Testis (tissue), 3 donors: ENCODE results near the gene TOMM40L. TPM values are rescaled to one million over a fixed set of nuclear protein-coding genes. Genes with fewer than 3 reads are reported as not detected.

Experiments used
- DNase-seq: peaks from one replicate; pipeline ENCODE4 v3.0.0-alpha.2; 2019
- H3K27ac ChIP-seq, 2 donors: fragments of 200-600 bp; sonication (generic); one replicate each; pipeline ENCODE4 v1.5.1; 2019
- H3K27me3 ChIP-seq: fragments of 200-600 bp; sonication (generic); one replicate; pipeline ENCODE4 v1.5.1; 2019
- H3K36me3 ChIP-seq: fragments of 200-600 bp; sonication (generic); one replicate; pipeline ENCODE4 v1.5.1; 2017; ENCODE audit warnings: low read depth; ENCODE audit errors: missing control alignments
- H3K4me1 ChIP-seq: fragments of 200-600 bp; sonication (generic); one replicate; pipeline ENCODE4 v1.5.1; 2019
- H3K4me3 ChIP-seq, 2 donors: fragments of 200-600 bp; sonication (generic); one replicate each; pipeline ENCODE4 v1.5.1; 2017 to 2019
- H3K9me3 ChIP-seq: fragments of 200-600 bp; sonication (generic); one replicate; pipeline ENCODE4 v1.5.1; 2017
- POLR2A ChIP-seq: fragments of 450-650 bp; IDR thresholded peaks from one replicate; pipeline ENCODE4 v1.6.1; 2017; ENCODE audit warnings: antibody characterized with exemption, mild to moderate bottlenecking, moderate library complexity
- WGBS, 2 donors: methylation state at CpG; one replicate each; pipeline ENCODE4 v1.1.5; 2018; 5-methylcytosine and 5-hydroxymethylcytosine counted together
- intact Hi-C: fragments of 100-400 bp; cut with DNase I; formaldehyde crosslinking; loops from one replicate; pipeline ENCODE4 v1.15.1; 2023; ENCODE audit warnings: low total_unique reads
- polyA plus RNA-seq: library from polyadenylated mRNA; stranded (reverse); fragments of 350-450 nt; fragmentation: Illumina TruSeq; extraction: RNeasy Lipid Tissue Mini Kit (QIAGEN cat#74804); gene quantifications from one replicate; pipeline ENCODE4 v1.2.3, GENCODE V29; 2014; ENCODE audit warnings: low read depth, low replicate concordance; ENCODE audit not compliant: insufficient read depth
- total RNA-seq, 2 donors: library from RNA; depleted of rRNA; stranded (reverse); fragments of >200 nt; gene quantifications; one replicate each; pipeline ENCODE4 v1.2.3, GENCODE V29; 2016
- TF ChIP-seq, protein P1 (sequence below), 3 experiments: fragments of 450-650 bp in 2 of 3; fragments of 200-600 bp in 1 of 3; sonication (generic) in 1 of 3; IDR thresholded peaks; one replicate each; pipeline ENCODE4 v1.5.1; 2016 to 2019; ENCODE audit warnings: antibody characterized with exemption in 3 of 3, mild to moderate bottlenecking in 2 of 3, moderate library complexity in 1 of 3

TOMM40L gene
- total and polyA plus RNA-seq, 3 donors from 2014 or later, result 4.7 to 7.5 (median 6.0) TPM

DNA sequence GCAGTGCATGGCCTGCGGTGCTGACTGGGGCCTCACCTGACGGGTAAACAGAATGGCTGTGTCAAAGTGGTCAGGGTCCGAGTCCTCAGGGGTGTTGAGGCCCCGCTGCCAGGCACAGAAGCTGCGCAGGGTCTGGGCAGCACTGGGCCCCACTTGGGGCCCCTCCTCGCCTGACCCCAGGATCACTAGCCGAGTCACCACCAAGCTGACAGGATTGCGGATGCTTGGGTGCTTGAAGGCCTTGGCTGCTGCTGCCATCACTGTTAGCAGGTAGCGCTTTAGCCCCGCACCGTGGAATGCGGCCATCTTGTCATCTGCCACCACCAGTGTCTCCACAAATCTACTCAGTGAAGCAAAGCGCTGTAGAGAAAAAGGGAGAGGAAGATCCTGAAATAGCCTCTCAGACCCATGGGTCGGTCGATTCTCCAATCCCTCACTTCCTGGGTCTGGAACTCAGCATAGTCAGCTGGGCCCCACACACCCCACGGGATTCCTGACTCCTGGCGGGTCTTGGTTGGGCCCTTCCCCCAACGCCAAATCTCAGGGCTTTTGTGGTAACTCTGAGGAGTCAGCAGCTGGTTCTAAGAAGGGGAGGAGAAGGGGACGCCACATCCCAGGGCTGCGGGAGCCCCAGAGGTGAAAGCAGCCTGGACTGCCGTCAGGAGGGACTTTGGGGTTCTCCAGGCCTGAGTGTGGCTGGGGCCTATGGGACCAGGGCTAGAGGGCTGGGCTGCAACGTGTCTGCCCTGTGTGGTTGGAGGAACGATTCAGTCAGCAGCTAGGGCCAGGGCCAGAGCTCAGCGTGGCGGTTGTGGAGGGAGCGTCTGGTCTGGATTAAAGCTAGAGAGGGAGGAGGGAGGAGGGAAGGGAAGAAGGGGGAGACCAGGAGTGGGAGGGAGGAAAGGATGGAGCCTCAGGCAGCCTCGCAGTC is 29.1 kb upstream of the TOMM40L start:
- peak; percentile 43 for DNase-seq
- no peaks in the 10 kb centered on the region for H3K9me3 ChIP-seq
- H3K27ac ChIP-seq, result peak overlapping the region; percentile 67 to 100
- H3K4me3 ChIP-seq, result no peak overlapping the region
- no peak for TF ChIP-seq POLR2A
- TF ChIP-seq, protein P1, sequence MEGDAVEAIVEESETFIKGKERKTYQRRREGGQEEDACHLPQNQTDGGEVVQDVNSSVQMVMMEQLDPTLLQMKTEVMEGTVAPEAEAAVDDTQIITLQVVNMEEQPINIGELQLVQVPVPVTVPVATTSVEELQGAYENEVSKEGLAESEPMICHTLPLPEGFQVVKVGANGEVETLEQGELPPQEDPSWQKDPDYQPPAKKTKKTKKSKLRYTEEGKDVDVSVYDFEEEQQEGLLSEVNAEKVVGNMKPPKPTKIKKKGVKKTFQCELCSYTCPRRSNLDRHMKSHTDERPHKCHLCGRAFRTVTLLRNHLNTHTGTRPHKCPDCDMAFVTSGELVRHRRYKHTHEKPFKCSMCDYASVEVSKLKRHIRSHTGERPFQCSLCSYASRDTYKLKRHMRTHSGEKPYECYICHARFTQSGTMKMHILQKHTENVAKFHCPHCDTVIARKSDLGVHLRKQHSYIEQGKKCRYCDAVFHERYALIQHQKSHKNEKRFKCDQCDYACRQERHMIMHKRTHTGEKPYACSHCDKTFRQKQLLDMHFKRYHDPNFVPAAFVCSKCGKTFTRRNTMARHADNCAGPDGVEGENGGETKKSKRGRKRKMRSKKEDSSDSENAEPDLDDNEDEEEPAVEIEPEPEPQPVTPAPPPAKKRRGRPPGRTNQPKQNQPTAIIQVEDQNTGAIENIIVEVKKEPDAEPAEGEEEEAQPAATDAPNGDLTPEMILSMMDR (IDR thresholded peaks at IDR 0.05), result no peak
- H3K36me3 ChIP-seq, result no peaks in the 10 kb centered on the region
- H3K4me1 ChIP-seq, result peaks cover 56% of the 10 kb centered on the region
- H3K27me3 ChIP-seq, result no peaks in the 10 kb centered on the region
- intact Hi-C loops, result no loop called here
- WGBS, 2 donors, result 63 to 68% methylated on average over 21 to 27 of the region's 27 CpGs

DNA sequence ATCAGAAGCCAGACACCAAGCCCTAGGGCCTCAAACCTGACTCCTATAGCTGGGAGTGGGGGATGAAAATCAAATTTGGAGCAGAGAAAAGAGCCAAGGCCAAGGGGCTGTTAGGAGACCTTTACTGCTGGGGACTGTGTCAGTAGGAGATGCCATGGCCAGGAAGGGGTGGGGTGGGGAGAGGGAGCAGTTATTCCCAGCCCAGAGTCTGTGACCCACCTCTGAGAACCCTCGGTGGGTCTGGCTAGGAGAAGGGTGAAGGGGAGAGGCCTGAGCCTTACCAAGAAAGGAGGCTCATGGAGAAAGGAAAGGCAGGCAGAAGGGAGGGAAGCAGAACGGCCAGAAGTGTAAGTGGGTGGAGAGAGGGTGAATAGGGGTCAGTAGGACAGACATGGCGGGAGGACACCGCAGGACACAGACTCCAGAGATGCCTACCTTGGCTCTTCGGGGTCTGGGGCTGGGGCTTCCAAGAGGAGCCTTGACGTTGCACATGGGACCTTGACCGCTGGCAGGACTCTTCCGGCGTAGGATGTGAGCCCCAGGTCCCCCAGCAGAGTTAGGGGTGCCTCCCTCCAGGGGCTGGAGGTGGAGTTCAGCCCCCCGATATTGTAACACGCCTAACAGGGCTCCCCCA is 28.2 kb upstream of the TOMM40L start:
- intact Hi-C loops, result no loop called here
- peak overlapping the region; percentile 67 to 100 for H3K27ac ChIP-seq
- 63 to 67% methylated on average over 7 to 9 of the region's 11 CpGs for WGBS, 2 donors
- TF ChIP-seq, protein P1 (IDR thresholded peaks at IDR 0.05), result no peak
- no peak for TF ChIP-seq POLR2A
- H3K36me3 ChIP-seq, result no peaks in the 10 kb centered on the region
- H3K4me1 ChIP-seq, result peaks cover 55% of the 10 kb centered on the region
- no peak overlapping the region for H3K4me3 ChIP-seq
- H3K9me3 ChIP-seq, result no peaks in the 10 kb centered on the region
- no peak for DNase-seq
- no peaks in the 10 kb centered on the region for H3K27me3 ChIP-seq

DNA sequence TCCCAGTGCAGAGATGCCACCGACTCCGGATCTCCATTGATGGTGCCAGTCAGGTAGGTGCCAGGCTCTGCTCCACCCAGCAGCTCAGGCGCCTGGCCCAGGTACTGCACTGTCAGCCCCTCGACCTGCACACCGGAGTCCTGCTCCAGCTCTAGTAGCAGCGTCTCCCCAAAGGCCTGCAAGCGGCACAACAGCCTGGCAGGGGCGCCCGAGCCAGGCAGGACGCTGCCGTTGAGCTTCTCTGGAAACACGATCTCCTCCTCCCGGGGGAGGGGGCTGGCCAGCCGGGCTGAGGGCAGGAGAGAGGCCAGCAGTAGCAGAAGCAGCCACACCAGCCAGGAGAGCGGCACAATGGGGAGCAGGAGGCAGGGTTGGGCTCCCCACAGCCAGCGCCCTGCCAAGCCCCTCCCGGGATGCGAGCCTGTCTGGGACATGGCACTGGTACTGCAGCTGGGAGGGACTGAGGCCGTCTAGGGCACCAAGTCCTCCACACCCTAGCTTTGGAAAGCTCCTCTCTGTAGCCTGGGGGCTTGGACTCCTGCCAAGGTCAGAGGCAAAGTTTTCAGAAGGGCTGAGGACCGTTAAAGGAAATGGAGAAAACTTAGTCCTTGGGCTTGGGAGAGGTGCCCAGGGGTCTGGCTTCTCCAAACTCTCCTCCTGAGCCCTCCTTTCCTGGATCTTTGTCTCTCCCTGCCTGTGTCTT is 27.5 kb upstream of the TOMM40L start:
- DNase-seq, result no peak
- Histone ChIP-seq H3K27me3 (no peaks in the 10 kb centered on the region), H3K27ac (peak overlapping the region; percentile 67 to 100), H3K9me3 (no peaks in the 10 kb centered on the region), H3K4me1 (peaks cover 58% of the 10 kb centered on the region), H3K36me3 (no peaks in the 10 kb centered on the region), H3K4me3 (no peak overlapping the region)
- TF ChIP-seq, protein P1 (IDR thresholded peaks at IDR 0.05), result no peak
- TF ChIP-seq POLR2A, result no peak
- intact Hi-C loops, result no loop called here
- WGBS, 2 donors, result 22 to 41% methylated on average over 2 to 18 of the region's 20 CpGs

DNA sequence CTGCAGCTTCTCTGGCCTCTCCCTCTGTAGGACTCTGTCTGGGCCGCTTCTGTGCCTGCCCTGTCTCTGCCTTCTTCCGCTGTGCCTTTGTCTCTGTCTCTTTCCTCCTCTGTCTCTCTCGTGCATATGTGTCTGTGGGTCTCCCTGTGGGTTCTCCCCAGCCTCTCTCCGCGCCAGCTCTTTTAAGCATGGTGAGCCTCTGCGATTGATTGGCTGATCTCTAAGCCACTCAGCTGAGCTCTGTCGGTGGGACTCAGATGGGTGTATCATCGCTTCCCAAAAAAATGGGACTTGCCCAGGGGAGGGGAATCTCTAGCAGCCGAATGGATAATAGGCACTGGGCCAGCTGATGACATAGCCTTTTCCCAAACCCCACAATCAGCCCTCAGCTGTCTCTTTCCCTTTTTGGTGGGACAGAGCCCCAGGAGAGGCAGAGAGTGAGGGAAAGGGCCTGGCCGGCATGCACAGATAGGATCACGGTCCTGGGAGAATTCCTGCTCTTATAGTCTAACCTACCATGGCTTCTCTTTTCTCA is 26.9 kb upstream of the TOMM40L start, which contains the start of gene ADAMTS4:
TSS of gene ADAMTS4 (minus strand) at position 158 of the 535 bp plus-strand sequence. CDS start 427 bp downstream, outside the sequence.
- intact Hi-C loops, result no loop called here
- DNase-seq, result peak; percentile 56
- no peak for TF ChIP-seq POLR2A
- TF ChIP-seq, protein P1 (IDR thresholded peaks at IDR 0.05), result no peak
- WGBS, 2 donors, result 53 to 58% methylated on average over 11 of the region's 11 CpGs
- Histone ChIP-seq H3K9me3 (no peaks in the 10 kb centered on the region), H3K27ac (peak within 1 kb of the TSS; percentile 99 to 100), H3K36me3 (no peaks in the 10 kb centered on the region), H3K4me1 (peaks cover 63% of the 10 kb centered on the region), H3K4me3 (no peak within 1 kb of the TSS), H3K27me3 (no peaks in the 10 kb centered on the region)
